ENCODE results near the gene GRWD1.
A peak's percentile ranks its signal among the peaks of the same experiment; 100 is the strongest.

Gene GRWD1

DNA sequence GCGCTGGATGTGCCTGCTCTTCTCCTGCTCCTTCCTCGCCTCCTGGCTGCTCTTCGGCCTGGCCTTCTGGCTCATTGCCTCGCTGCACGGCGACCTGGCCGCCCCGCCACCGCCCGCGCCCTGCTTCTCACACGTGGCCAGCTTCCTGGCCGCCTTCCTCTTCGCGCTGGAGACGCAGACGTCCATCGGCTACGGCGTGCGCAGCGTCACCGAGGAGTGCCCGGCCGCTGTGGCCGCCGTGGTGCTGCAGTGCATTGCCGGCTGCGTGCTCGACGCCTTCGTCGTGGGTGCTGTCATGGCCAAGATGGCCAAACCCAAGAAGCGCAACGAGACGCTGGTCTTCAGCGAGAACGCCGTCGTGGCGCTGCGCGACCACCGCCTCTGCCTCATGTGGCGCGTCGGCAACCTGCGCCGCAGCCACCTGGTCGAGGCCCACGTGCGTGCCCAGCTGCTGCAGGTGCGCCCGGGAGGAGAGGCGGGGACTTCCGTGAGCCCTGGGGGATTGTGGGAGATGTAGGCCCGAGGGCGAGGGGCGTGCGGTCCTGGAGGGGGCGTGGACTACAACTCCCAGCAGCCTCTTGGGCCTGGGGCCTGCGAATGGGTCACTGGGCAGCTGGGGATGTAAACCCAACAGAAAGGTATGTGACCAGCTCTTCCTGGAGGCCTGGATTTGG is 16.3 kb downstream of the GRWD1 start:
- H3K4ac ChIP-seq (ENCODE audit: low read depth, low read length), result no peak overlapping the region
- no peaks in the 10 kb centered on the region for H3K36me3 ChIP-seq (ENCODE audit: control insufficient read depth, insufficient read depth, low read length)
- H3K27me3 ChIP-seq (ENCODE audit: insufficient read depth, low read length, poor library complexity), result no peaks in the 10 kb centered on the region
- no peaks in the 10 kb centered on the region for H3K4me1 ChIP-seq (ENCODE audit: control insufficient read depth, low read depth, low read length)
- peak; percentile 89 for DNase-seq
- WGBS (ENCODE audit: extremely low coverage, insufficient coverage, low lambda C conversion rate), result no CpG with 5 or more reads among the region's 62 CpGs
- no peak overlapping the region for H4K5ac ChIP-seq (ENCODE audit: low read length)
- H3K18ac ChIP-seq (ENCODE audit: low read length), result no peak overlapping the region
- H2BK120ac ChIP-seq (ENCODE audit: low read depth, low read length), result no peak overlapping the region
- no peak overlapping the region for H2AK5ac ChIP-seq (ENCODE audit: low read length)
- no peak overlapping the region for H2BK5ac ChIP-seq (ENCODE audit: low read length)
- no peak overlapping the region for H3K4me2 ChIP-seq (ENCODE audit: low read length)
- no peak overlapping the region for H3K23ac ChIP-seq (ENCODE audit: low read length)
- no peaks in the 10 kb centered on the region for H3K79me2 ChIP-seq (ENCODE audit: control insufficient read depth, insufficient read depth, low read length)
- no peak overlapping the region for H3K9ac ChIP-seq (ENCODE audit: low read length)
- H3K79me1 ChIP-seq (ENCODE audit: low read length), result no peaks in the 10 kb centered on the region
- H3K27ac ChIP-seq (ENCODE audit: low read depth, low read length), result no peak overlapping the region
- H4K8ac ChIP-seq (ENCODE audit: low read depth, low read length), result no peak overlapping the region
- H2BK15ac ChIP-seq (replicated peaks; ENCODE audit: low read depth), result no peak overlapping the region
- no peak overlapping the region for H3K56ac ChIP-seq (ENCODE audit: low read length)
- H3K4me3 ChIP-seq (ENCODE audit: low read length), result no peak overlapping the region

DNA sequence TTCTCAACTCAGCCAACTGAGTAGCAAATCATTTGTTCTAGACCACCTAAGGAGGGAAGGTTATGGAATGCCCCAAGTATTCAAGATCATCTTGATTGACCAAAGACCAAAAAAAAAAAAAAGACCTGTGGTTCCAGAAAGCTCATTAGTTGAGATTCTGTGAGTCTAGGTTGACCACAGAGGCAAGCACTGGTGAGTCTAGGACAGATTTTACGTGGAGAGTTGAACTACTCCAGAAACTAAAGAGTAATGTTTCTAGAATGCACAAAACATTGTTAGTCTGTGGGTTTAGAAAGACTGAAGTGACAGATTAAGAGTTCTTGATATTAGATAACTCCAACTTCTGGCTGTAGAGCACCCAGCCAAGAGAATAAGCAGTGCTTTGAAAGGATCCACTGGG is 19.4 kb downstream of the GRWD1 start:
- Histone ChIP-seq H3K4me3 (ENCODE audit: low read length) (no peak overlapping the region), H3K4me1 (ENCODE audit: control insufficient read depth, low read depth, low read length) (no peaks in the 10 kb centered on the region), H3K27ac (ENCODE audit: low read depth, low read length) (no peak overlapping the region), H4K5ac (ENCODE audit: low read length) (no peak overlapping the region), H3K23ac (ENCODE audit: low read length) (no peak overlapping the region), H3K79me1 (ENCODE audit: low read length) (peaks cover 4% of the 10 kb centered on the region), H2BK5ac (ENCODE audit: low read length) (no peak overlapping the region), H3K4ac (ENCODE audit: low read depth, low read length) (no peak overlapping the region), H2AK5ac (ENCODE audit: low read length) (no peak overlapping the region), H3K9ac (ENCODE audit: low read length) (no peak overlapping the region), H3K18ac (ENCODE audit: low read length) (no peak overlapping the region), H2BK15ac (replicated peaks; ENCODE audit: low read depth) (no peak overlapping the region), H3K4me2 (ENCODE audit: low read length) (no peak overlapping the region), H3K56ac (ENCODE audit: low read length) (no peak overlapping the region), H2BK120ac (ENCODE audit: low read depth, low read length) (no peak overlapping the region), H3K79me2 (ENCODE audit: control insufficient read depth, insufficient read depth, low read length) (peaks cover 5% of the 10 kb centered on the region), H4K8ac (ENCODE audit: low read depth, low read length) (no peak overlapping the region), H3K36me3 (ENCODE audit: control insufficient read depth, insufficient read depth, low read length) (no peaks in the 10 kb centered on the region), H3K27me3 (ENCODE audit: insufficient read depth, low read length, poor library complexity) (no peaks in the 10 kb centered on the region)
- WGBS (ENCODE audit: extremely low coverage, insufficient coverage, low lambda C conversion rate), result no CpG with 5 or more reads among the region's 1 CpG
- DNase-seq, result no peak

DNA sequence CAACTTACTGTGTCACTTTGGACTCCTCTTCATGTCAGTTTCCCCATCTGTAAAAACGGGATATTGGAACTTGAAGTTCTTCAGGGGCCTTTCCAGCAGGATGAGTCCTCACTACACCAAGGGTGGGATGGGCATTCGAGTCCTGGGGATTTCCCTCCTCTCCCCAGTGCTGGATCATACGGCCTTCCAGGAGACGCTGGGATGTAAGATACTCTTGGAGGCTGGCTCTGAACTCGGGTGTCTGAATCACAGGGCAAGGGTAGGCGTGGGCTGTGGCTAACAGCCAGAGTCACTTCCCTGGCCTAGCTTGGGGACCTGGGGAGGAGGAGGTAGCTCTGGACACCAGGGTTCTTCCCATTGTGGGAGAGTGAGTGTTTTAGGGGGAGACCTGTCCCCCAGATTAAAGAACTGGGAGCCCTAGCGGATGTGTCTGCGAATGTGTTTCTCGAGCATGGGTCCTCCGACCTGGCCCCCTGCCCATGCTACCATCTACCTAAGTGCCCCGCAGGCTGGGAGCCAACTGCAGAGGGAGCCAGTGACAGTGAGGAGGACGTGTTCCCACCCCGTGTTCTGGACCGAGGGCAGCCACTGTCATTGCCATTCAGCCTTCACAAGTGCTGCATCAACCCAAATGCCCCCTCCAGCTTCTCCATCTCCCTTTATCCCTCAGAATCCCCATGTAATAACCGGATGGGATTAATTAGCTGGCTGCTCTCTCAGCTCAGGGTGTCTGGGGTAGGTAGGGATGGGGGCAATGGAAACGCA is 21.0 kb downstream of the GRWD1 start:
- Histone ChIP-seq H3K4me1 (ENCODE audit: control insufficient read depth, low read depth, low read length) (no peaks in the 10 kb centered on the region), H2BK5ac (ENCODE audit: low read length) (no peak overlapping the region), H3K56ac (ENCODE audit: low read length) (no peak overlapping the region), H3K79me1 (ENCODE audit: low read length) (peaks cover 12% of the 10 kb centered on the region), H3K4me2 (ENCODE audit: low read length) (no peak overlapping the region), H4K8ac (ENCODE audit: low read depth, low read length) (no peak overlapping the region), H3K9ac (ENCODE audit: low read length) (no peak overlapping the region), H2BK120ac (ENCODE audit: low read depth, low read length) (no peak overlapping the region), H3K4me3 (ENCODE audit: low read length) (no peak overlapping the region), H4K5ac (ENCODE audit: low read length) (no peak overlapping the region), H2BK15ac (replicated peaks; ENCODE audit: low read depth) (no peak overlapping the region), H3K23ac (ENCODE audit: low read length) (no peak overlapping the region), H3K36me3 (ENCODE audit: control insufficient read depth, insufficient read depth, low read length) (peaks cover 2% of the 10 kb centered on the region), H2AK5ac (ENCODE audit: low read length) (no peak overlapping the region), H3K27me3 (ENCODE audit: insufficient read depth, low read length, poor library complexity) (no peaks in the 10 kb centered on the region), H3K27ac (ENCODE audit: low read depth, low read length) (no peak overlapping the region), H3K79me2 (ENCODE audit: control insufficient read depth, insufficient read depth, low read length) (peaks cover 8% of the 10 kb centered on the region), H3K18ac (ENCODE audit: low read length) (no peak overlapping the region), H3K4ac (ENCODE audit: low read depth, low read length) (no peak overlapping the region)
- no peak for DNase-seq
- WGBS (ENCODE audit: extremely low coverage, insufficient coverage, low lambda C conversion rate), result no CpG with 5 or more reads among the region's 16 CpGs

DNA sequence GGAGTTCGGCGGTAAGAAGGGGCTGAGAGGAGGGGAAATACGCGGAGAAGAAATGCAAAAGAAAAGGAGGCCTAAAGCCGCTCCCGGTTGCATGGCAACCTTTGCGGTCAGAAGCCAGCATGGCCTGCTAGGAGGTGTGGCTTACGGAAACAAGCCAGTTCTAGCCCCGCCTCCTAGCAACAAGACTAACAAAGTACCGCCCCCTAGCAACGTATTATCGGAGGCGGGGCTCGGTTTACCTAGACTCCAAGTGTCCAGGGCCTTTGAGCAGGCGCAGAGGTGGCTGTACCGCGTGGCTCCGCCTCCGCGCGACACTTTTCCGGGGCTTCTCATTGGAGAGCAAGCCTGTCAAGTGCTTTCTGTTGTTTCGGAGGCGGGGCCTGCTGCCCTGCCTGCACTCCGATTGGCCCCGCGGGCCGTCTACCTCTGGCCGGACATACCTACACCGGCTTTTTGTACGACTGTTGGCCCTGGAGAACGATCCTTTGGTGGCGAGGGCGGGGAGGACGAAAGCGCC is 23.0 kb downstream of the GRWD1 start:
- Histone ChIP-seq H4K5ac (ENCODE audit: low read length) (no peak overlapping the region), H3K18ac (ENCODE audit: low read length) (no peak overlapping the region), H2AK5ac (ENCODE audit: low read length) (no peak overlapping the region), H3K4ac (ENCODE audit: low read depth, low read length) (no peak overlapping the region), H3K79me2 (ENCODE audit: control insufficient read depth, insufficient read depth, low read length) (peaks cover 8% of the 10 kb centered on the region), H3K56ac (ENCODE audit: low read length) (peak overlapping the region; percentile 80), H3K27me3 (ENCODE audit: insufficient read depth, low read length, poor library complexity) (no peaks in the 10 kb centered on the region), H3K4me3 (ENCODE audit: low read length) (no peak overlapping the region), H2BK15ac (replicated peaks; ENCODE audit: low read depth) (no peak overlapping the region), H2BK5ac (ENCODE audit: low read length) (no peak overlapping the region), H3K36me3 (ENCODE audit: control insufficient read depth, insufficient read depth, low read length) (peaks cover 13% of the 10 kb centered on the region), H3K4me2 (ENCODE audit: low read length) (peak overlapping the region; percentile 9), H2BK120ac (ENCODE audit: low read depth, low read length) (no peak overlapping the region), H3K27ac (ENCODE audit: low read depth, low read length) (no peak overlapping the region), H4K8ac (ENCODE audit: low read depth, low read length) (no peak overlapping the region), H3K9ac (ENCODE audit: low read length) (peak overlapping the region; percentile 60), H3K4me1 (ENCODE audit: control insufficient read depth, low read depth, low read length) (no peaks in the 10 kb centered on the region), H3K79me1 (ENCODE audit: low read length) (peaks cover 20% of the 10 kb centered on the region), H3K23ac (ENCODE audit: low read length) (no peak overlapping the region)
- WGBS (ENCODE audit: extremely low coverage, insufficient coverage, low lambda C conversion rate), result no CpG with 5 or more reads among the region's 36 CpGs
- peak; percentile 100 for DNase-seq

DNA sequence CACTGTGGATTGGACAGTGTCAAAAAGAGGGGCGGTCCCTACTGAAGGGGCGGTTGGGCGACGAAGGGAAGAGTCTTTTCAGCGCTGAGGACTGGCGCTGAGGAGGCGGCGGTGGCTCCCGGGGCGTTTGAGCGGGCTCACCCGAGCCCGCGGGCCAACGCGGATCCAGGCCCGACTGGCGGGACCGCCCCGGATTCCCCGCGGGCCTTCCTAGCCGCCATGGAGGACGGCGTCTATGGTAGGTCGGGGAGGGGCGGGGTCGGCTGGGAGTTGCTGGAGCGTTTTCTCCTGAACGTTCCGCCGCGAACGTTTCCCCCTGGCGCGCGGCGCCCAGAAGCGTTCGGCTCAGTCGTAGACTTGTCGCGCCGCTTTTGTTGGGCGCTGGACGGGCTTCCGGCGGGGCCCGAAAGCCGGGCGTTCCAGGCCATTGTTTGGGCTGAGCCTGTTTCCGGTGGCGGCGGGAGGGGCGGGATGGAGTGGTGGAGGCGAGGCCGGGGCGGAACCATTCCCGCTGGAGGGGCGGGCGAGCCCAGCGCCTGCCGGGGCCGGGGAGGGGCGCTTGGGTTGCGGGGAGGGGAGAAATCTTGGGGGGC is 23.6 kb downstream of the GRWD1 start, which contains the start of gene CYTH2:
CYTH2 (plus strand) TSS at position 81 of the 593 bp plus-strand sequence; CDS start at position 220, 139 bp downstream.
- H3K4me2 ChIP-seq (ENCODE audit: low read length), result peak within 1 kb of the TSS; percentile 82
- no peaks in the 10 kb centered on the region for H3K4me1 ChIP-seq (ENCODE audit: control insufficient read depth, low read depth, low read length)
- H3K79me1 ChIP-seq (ENCODE audit: low read length), result peaks cover 20% of the 10 kb centered on the region
- peak within 1 kb of the TSS; percentile 69 for H2BK5ac ChIP-seq (ENCODE audit: low read length)
- H3K56ac ChIP-seq (ENCODE audit: low read length), result peak within 1 kb of the TSS; percentile 97
- peak within 1 kb of the TSS; percentile 99 for H4K8ac ChIP-seq (ENCODE audit: low read depth, low read length)
- peak within 1 kb of the TSS; percentile 97 for H3K18ac ChIP-seq (ENCODE audit: low read length)
- H3K23ac ChIP-seq (ENCODE audit: low read length), result peak within 1 kb of the TSS; percentile 50
- peak within 1 kb of the TSS; percentile 95 for H3K9ac ChIP-seq (ENCODE audit: low read length)
- peaks cover 13% of the 10 kb centered on the region for H3K36me3 ChIP-seq (ENCODE audit: control insufficient read depth, insufficient read depth, low read length)
- peak within 1 kb of the TSS; percentile 50 for H2AK5ac ChIP-seq (ENCODE audit: low read length)
- H3K27me3 ChIP-seq (ENCODE audit: insufficient read depth, low read length, poor library complexity), result no peaks in the 10 kb centered on the region
- WGBS (ENCODE audit: extremely low coverage, insufficient coverage, low lambda C conversion rate), result no CpG with 5 or more reads among the region's 66 CpGs
- peak; percentile 86 for DNase-seq
- peak within 1 kb of the TSS; percentile 96 for H3K27ac ChIP-seq (ENCODE audit: low read depth, low read length)
- H3K4me3 ChIP-seq (ENCODE audit: low read length), result peak within 1 kb of the TSS; percentile 87
- H2BK120ac ChIP-seq (ENCODE audit: low read depth, low read length), result peak within 1 kb of the TSS; percentile 94
- peaks cover 8% of the 10 kb centered on the region for H3K79me2 ChIP-seq (ENCODE audit: control insufficient read depth, insufficient read depth, low read length)
- peak within 1 kb of the TSS; percentile 98 for H3K4ac ChIP-seq (ENCODE audit: low read depth, low read length)
- no peak within 1 kb of the TSS for H2BK15ac ChIP-seq (replicated peaks; ENCODE audit: low read depth)
- no peak within 1 kb of the TSS for H4K5ac ChIP-seq (ENCODE audit: low read length)

Data from mesendoderm (in vitro differentiated cells).